ENCODE results near the gene PPIL4. TPM values are rescaled to one million over a fixed set of nuclear protein-coding genes. Genes with fewer than 3 reads are reported as not detected.

The PPIL4 gene
- total RNA-seq, 1 experiment from 2014 or later, result 36.9 TPM

- Histone ChIP-seq H2BK15ac (ENCODE audit: low read depth, low read length) (no peak overlapping the region), H2BK5ac (ENCODE audit: insufficient read length, low read length) (no peak overlapping the region), H4K8ac (replicated peaks; ENCODE audit: insufficient read length, low read depth, low read length) (no peak overlapping the region), H3K23me2 (ENCODE audit: insufficient read length, low read depth, low read length, poor library complexity, severe bottlenecking) (no peaks in the 10 kb centered on the region), H3T11ph (ENCODE audit: low read length) (no peak overlapping the region), H3K4ac (ENCODE audit: low read depth, low read length) (no peak overlapping the region), H3K18ac (ENCODE audit: insufficient read length, low read depth, low read length) (no peak overlapping the region), H3K9me3 (ENCODE audit: control insufficient read depth, low read depth, low read length) (no peaks in the 10 kb centered on the region), H3K4me1 (ENCODE audit: insufficient read depth, low read length) (no peaks in the 10 kb centered on the region), H2BK12ac (ENCODE audit: insufficient read length, low read depth, low read length) (no peak overlapping the region), H3K27me3 (ENCODE audit: insufficient read depth, low read length) (no peaks in the 10 kb centered on the region), H2AK5ac (ENCODE audit: insufficient read length, low read length) (no peak overlapping the region), H3K23ac (ENCODE audit: insufficient read length, low read depth, low read length) (no peak overlapping the region), H4K20me1 (ENCODE audit: control insufficient read depth, insufficient read depth, insufficient read length) (no peaks in the 10 kb centered on the region), H2AFZ (ENCODE audit: low read length) (no peak overlapping the region), H3K4me2 (ENCODE audit: insufficient read depth, insufficient read length, low read length) (no peak overlapping the region), H3K9ac (ENCODE audit: extremely low read depth, insufficient read length, low read length) (no peak overlapping the region), H3K27ac (ENCODE audit: insufficient read length, low read depth, low read length) (no peak overlapping the region), H2BK20ac (ENCODE audit: low read depth, low read length, poor library complexity, severe bottlenecking) (no peak overlapping the region), H4K91ac (ENCODE audit: insufficient read length, low read depth, low read length) (no peak overlapping the region), H3K56ac (ENCODE audit: insufficient read length, low read depth, low read length) (no peak overlapping the region), H3K79me1 (ENCODE audit: insufficient read depth, low read depth, low read length, poor library complexity, severe bottlenecking) (no peaks in the 10 kb centered on the region), H3K79me2 (ENCODE audit: insufficient read depth, low read length) (no peaks in the 10 kb centered on the region), H3K14ac (ENCODE audit: insufficient read depth, low read length) (no peak overlapping the region), H4K5ac (ENCODE audit: insufficient read length, low read depth, low read length) (no peak overlapping the region), H2BK120ac (ENCODE audit: low read depth, low read length, poor library complexity, severe bottlenecking) (no peak overlapping the region)
- H3K27ac Mint-ChIP-seq, result no peak overlapping the region
- no CpG with 5 or more reads among the region's 1 CpG for WGBS (ENCODE audit: extremely low coverage, insufficient read length, low lambda C conversion rate)
- no peaks in the 10 kb centered on the region for H3K9me3 Mint-ChIP-seq
- peaks cover 15% of the 10 kb centered on the region for H3K27me3 Mint-ChIP-seq (ENCODE audit: low read depth)
- H3K36me3 Mint-ChIP-seq (ENCODE audit: insufficient read depth in 1 of 3, low read depth in 3 of 3), result no peaks in the 10 kb centered on the region
- H3K4me3 Mint-ChIP-seq, result no peak overlapping the region
- DNase-seq, result no peak
- no peaks in the 10 kb centered on the region for H3K4me1 Mint-ChIP-seq
- TF ChIP-seq CTCF (conservative IDR thresholded peaks at IDR 0.05), result no peak
Observed at GRCh38 chr6:149458806-149459205, 87.0 kb downstream of the PPIL4 start.

Data from H9 (cell line).